Epithelial cell of proximal tubule (primary cell): ENCODE results near the gene SLC38A11. TPM values are rescaled to one million over a fixed set of nuclear protein-coding genes. Genes with fewer than 3 reads are reported as not detected.
"Not testable (repeated sequence)": the region's sequence is repeated elsewhere in the genome, so short reads cannot be mapped to it uniquely, and the experiment has no call there.

Source experiments
- DNase-seq: peaks from one replicate; pipeline ENCODE4 v3.0.0-alpha.2; 2011; ENCODE audit warnings: low read depth
- H3K4me3 ChIP-seq: 2 replicates; pipeline ENCODE4 v1.5.1; 2011; ENCODE audit warnings: low read depth, mild to moderate bottlenecking, low read length
- total RNA-seq: library from RNA; depleted of rRNA; stranded (reverse); fragments of >200 nt; gene quantifications from 2 replicates; pipeline ENCODE4 v1.2.3, GENCODE V29; 2015
- TF ChIP-seq, protein P1 (sequence below): conservative IDR thresholded peaks from 2 replicates; pipeline ENCODE4 v1.5.1; 2012; ENCODE audit warnings: low read depth, mild to moderate bottlenecking, low read length

SLC38A11 gene
- total RNA-seq, 1 donor from 2014 or later = 0.17 TPM

DNA sequence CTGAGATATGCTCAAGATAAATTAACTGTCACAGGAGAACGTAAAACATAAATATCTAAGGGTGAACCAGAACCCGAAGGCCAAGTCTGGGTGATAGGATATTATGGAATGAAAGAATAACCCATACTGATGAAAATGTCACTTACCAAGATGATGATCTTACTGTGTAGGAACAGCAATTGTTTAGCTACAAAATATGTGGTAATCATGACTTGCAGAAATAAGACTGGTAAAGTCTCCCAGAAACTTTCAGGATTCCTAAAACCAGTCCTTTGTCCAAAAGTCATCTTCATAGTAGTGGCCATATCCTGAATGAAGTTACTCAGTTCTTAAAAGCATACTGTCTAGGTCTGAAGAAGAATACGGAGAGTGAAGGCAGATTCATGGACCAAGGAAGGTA lies 30.7 kb upstream of the SLC38A11 start:
- H3K4me3 ChIP-seq, DNase-seq: not testable (repeated sequence)

DNA sequence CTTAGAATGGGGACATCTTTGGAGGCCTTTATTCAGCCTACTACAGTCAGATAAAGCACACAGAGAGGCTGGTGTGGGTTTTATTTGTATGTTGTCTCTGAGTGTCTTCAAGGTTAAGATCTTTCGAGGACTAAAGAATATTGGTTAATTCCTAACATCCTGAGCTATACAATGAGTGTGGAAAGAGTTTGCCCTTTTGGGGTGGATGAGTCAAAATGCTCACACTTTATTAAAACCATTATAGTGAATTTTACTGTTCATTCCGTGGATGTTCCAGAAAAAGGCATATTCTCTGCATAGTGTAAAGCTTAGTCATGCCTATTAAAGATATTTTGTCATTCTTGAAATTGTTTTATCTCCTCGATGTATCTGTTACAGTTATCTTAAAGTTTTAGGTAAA lies 29.1 kb upstream of the SLC38A11 start:
- DNase-seq = no peak
- H3K4me3 ChIP-seq = no peak overlapping the region
- TF ChIP-seq, protein P1, sequence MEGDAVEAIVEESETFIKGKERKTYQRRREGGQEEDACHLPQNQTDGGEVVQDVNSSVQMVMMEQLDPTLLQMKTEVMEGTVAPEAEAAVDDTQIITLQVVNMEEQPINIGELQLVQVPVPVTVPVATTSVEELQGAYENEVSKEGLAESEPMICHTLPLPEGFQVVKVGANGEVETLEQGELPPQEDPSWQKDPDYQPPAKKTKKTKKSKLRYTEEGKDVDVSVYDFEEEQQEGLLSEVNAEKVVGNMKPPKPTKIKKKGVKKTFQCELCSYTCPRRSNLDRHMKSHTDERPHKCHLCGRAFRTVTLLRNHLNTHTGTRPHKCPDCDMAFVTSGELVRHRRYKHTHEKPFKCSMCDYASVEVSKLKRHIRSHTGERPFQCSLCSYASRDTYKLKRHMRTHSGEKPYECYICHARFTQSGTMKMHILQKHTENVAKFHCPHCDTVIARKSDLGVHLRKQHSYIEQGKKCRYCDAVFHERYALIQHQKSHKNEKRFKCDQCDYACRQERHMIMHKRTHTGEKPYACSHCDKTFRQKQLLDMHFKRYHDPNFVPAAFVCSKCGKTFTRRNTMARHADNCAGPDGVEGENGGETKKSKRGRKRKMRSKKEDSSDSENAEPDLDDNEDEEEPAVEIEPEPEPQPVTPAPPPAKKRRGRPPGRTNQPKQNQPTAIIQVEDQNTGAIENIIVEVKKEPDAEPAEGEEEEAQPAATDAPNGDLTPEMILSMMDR = no peak

DNA sequence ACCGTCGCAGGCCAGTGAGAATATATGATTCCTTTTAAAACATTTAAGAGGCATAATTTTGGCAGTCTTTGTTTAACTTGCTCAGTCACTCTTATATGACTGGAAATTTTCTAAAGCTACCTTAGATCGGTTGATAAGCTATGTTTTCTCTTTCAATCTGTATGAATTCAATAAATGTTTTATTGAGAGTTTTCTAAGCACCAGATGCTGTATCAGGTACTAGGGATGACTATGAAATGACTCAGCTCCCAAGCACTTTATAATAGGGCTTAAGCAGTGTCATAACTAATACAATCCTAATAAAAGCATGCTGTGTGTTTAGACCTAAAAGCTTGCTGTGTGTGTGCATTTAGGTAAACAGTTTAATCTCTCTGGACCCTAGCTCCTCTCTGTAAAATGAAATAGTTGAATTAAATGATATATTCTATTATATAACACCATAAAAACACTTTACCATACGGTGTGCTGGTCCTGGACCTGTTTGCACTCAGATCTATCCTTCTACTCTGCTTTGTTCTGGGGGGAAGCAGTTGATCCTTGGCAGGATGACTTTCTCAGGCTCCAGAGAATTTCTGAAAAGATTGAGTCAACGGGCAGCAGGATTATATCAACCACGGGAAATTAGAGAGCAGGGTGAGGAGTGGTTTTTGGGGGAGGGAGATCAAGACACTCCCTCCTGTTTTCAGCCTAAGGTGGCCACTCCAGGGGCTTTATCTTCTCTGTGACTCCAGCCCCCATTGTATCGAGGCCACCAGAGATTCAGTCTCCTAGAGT lies 26.1 kb upstream of the SLC38A11 start:
- TF ChIP-seq, protein P1 = no peak
- H3K4me3 ChIP-seq = no peak overlapping the region
- DNase-seq = no peak

DNA sequence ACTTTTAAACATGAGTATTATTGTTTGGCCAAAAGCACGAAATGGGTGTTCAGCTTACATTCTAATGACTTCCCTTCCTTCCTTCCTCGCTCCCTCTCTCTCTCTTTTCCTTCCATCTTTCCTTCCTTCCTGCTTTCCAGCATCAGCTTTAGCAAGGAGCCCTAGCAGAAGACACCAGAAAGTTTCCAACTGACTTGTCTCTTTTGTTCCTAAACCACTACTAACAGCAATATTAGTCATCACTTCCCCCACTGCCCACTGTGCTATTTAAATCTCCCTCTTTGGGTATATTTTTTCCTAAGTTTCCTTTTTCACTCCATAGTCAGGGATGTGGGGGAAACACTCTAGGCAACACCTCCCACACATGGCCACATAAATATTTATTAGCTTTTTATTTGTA lies 25.4 kb upstream of the SLC38A11 start:
- not testable (repeated sequence) for DNase-seq, H3K4me3 ChIP-seq

DNA sequence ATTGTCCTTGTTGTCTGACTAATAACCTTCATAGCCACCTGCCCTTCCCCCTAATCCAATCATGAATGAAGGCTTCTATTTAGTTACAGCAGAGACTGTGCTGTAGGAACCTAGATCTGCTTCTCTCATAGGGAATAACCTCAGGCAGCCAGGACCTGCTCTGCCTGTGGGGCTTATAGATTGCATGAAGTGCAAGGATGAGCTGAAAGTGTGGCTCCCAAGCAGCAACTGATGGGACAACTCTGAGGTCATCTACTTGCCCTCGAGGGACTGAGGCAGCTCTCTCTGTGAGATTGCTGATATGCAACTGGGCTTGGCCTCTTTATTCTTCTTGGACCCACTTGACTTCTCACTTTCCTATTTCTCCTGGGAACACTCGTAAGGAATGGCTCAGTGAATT lies 23.8 kb upstream of the SLC38A11 start:
- H3K4me3 ChIP-seq = no peak overlapping the region
- TF ChIP-seq, protein P1 = no peak
- no peak for DNase-seq

DNA sequence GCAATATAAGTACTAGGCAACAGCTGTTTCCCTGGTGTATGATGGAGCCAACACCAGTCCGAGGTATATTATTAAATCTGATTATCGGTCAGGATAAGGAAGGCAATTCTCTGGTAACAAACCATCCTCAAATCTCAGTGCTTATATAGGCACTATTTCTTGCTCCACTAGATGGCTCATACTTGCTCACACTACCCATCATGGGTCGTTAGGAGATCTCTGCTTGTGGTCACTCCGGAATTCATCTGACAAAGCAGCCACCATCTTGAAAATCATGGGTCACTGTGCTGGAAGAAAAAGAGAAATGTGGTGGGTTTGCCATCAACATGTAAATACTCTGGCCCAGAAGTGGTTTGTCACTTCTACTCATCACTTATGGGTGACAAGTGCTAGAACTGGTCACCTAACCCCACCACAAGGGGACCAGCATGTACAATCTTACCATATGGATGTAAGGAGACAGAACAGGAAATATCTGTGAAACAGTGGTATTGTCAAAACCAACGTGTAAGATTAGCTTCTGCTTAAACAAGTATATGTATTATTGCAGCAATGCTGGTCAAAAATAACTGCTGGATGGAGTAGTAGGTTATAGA lies 21.6 kb upstream of the SLC38A11 start:
- H3K4me3 ChIP-seq = not testable (repeated sequence)

DNA sequence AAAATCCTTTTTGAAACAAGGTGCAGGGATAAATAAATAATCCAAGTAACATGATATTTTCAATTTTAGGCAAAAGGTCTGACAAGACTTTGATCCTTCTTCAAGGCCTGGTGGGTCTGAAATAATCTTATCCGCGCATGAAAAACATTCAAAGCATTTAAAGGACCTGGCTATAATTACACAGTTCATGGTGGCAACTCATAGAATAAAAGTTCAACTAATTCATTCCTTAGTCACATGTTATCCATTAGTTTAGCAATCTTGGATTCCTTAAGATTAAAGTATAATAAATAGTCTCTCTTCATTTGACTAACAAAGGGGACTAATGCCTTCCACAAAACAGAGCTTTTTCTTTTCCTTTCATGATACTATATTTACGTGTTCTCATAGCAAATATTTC lies 21.0 kb upstream of the SLC38A11 start:
- H3K4me3 ChIP-seq = no peak overlapping the region
- TF ChIP-seq, protein P1 = no peak
- peak; percentile 47 for DNase-seq

More for the DNA sequence above, 21.6 kb upstream of the SLC38A11 start:
- not testable (repeated sequence) for DNase-seq

DNA sequence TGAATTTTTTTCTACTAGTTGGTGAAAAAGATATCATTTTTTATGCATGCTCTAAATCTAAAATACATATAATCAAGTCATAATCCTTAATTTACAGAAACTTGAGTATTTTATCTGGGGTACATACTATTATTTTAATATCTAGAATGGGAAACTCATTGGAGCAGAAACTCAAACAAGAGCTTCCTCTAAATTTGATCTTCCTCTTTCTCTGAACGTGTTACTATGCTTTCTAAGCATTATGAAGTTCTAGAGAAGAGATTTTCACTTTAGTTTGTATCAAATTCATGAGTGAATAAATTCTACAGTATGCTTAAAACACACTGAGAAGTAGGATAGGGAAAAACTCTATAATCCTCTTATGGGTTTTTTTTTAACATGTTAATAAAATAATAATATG lies 20.6 kb upstream of the SLC38A11 start:
- TF ChIP-seq, protein P1 = no peak
- DNase-seq = no peak
- no peak overlapping the region for H3K4me3 ChIP-seq
